Activated B cell treated with CpG ODN at 0.5 μM for 24 hours (primary cell): ENCODE data around the gene SCYGR4. TPM values are rescaled to one million over a fixed set of nuclear protein-coding genes. Genes with fewer than 3 reads are reported as not detected.

ENCODE experiments used
- ATAC-seq: fragments of 200-7000 bp; cut with Tn5 transposase; one replicate; pipeline ENCODE4 v1.10.0; 2021; ENCODE audit warnings: low read depth, mild to moderate bottlenecking, moderate library complexity
- CTCF ChIA-PET: fragments of 350-600 bp; sonication (Branson Sonifier 250); formaldehyde crosslinking; loops from one replicate; lab custom pipeline; 2021; ENCODE audit warnings: antibody characterized with exemption; lab: Charles Lee
- POLR2A ChIA-PET: fragments of 350-600 bp; sonication (Branson Sonifier 250); formaldehyde crosslinking; loops from one replicate; lab custom pipeline; 2021; ENCODE audit warnings: antibody characterized with exemption; lab: Charles Lee
- DNase-seq: peaks from one replicate; pipeline ENCODE4 v3.0.0; 2022
- H3K27ac Mint-ChIP-seq: one replicate; pipeline ENCODE4 v1.8.0; 2020; ENCODE audit warnings: mixed read lengths
- H3K27me3 Mint-ChIP-seq: one replicate; pipeline ENCODE4 v1.8.0; 2021; ENCODE audit warnings: mixed read lengths
- H3K36me3 Mint-ChIP-seq: one replicate; pipeline ENCODE4 v1.8.0; 2021; ENCODE audit warnings: low read depth, mixed read lengths
- H3K4me1 Mint-ChIP-seq: one replicate; pipeline ENCODE4 v1.8.0; 2021; ENCODE audit warnings: mixed read lengths
- H3K4me3 Mint-ChIP-seq: one replicate; pipeline ENCODE4 v1.8.0; 2020; ENCODE audit warnings: mild to moderate bottlenecking, mixed read lengths
- H3K9me3 Mint-ChIP-seq: one replicate; pipeline ENCODE4 v1.8.0; 2020; ENCODE audit warnings: mixed read lengths
- intact Hi-C: fragments of 100-400 bp; cut with micrococcal nuclease; formaldehyde crosslinking; loops from one replicate; pipeline ENCODE4 v1.15.1; 2024
- total RNA-seq: library from RNA; stranded (reverse); gene quantifications from 2 replicates; pipeline ENCODE4 v1.2.3, GENCODE V29; 2022
- TF ChIP-seq, protein P1 (sequence below): fragments of 200-600 bp; IDR thresholded peaks from one replicate; pipeline ENCODE4 v1.8.0; 2022; ENCODE audit warnings: antibody characterized with exemption, mild to moderate bottlenecking

Gene SCYGR4
- total RNA-seq, 1 donor from 2014 or later = not detected

DNA sequence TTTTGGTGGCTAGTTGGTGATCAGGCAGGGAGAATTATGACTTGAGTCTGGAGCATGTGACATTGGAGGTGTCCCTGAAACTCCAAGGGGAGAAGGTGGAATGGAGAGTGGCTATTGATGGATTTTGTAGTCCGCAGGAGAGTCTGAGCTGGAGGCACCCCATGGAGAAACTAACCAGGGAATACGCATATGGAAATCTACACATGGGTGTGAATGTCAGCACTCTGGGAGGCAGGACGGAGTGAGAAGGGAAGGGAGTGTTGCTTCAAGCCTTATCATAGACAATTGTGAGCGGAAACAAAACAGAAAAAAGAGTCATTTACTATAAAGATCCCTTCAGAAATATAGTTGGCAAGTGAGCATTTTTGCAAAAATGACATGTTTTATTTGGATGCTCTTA lies 667 bp upstream of the SCYGR4 start:
- Mint-ChIP-seq H3K9me3 (peaks cover 2% of the 10 kb centered on the region), H3K27me3 (peaks cover 5% of the 10 kb centered on the region), H3K4me3 (no peak overlapping the region), H3K4me1 (no peaks in the 10 kb centered on the region), H3K27ac (no peak overlapping the region), H3K36me3 (no peaks in the 10 kb centered on the region)
- DNase-seq (no peak), ATAC-seq (no peak)
- intact Hi-C loops = no loop called here
- ChIA-PET POLR2A (no interaction called here), CTCF (no interaction called here)
- TF ChIP-seq, protein P1, sequence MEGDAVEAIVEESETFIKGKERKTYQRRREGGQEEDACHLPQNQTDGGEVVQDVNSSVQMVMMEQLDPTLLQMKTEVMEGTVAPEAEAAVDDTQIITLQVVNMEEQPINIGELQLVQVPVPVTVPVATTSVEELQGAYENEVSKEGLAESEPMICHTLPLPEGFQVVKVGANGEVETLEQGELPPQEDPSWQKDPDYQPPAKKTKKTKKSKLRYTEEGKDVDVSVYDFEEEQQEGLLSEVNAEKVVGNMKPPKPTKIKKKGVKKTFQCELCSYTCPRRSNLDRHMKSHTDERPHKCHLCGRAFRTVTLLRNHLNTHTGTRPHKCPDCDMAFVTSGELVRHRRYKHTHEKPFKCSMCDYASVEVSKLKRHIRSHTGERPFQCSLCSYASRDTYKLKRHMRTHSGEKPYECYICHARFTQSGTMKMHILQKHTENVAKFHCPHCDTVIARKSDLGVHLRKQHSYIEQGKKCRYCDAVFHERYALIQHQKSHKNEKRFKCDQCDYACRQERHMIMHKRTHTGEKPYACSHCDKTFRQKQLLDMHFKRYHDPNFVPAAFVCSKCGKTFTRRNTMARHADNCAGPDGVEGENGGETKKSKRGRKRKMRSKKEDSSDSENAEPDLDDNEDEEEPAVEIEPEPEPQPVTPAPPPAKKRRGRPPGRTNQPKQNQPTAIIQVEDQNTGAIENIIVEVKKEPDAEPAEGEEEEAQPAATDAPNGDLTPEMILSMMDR = no peak

DNA sequence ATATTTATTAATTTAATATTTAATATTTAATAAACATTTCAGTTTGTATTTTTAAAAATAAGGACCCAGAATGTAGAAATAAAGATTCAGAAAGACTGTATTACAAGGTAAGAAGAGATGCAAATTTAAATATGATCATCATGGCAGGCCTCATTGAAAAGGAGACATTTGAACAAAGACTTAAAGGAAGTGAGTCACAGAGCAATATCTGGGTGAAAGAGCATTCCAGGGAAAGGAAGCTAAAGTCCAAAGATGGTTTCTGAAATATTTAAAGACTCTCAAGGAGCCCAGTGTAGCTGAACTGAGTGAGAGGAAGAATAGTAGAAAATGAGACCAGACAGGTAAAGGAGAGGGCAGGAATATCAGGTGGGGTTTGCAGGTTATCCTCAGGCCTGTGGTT lies 5.9 kb downstream of the SCYGR4 start:
- TF ChIP-seq, protein P1 = no peak
- ATAC-seq = no peak
- no peak for DNase-seq
- intact Hi-C loops = no loop called here
- H3K4me3 Mint-ChIP-seq = no peak overlapping the region
- no peaks in the 10 kb centered on the region for H3K36me3 Mint-ChIP-seq
- H3K27ac Mint-ChIP-seq = no peak overlapping the region
- H3K27me3 Mint-ChIP-seq = peaks cover 4% of the 10 kb centered on the region
- ChIA-PET CTCF (no interaction called here), POLR2A (no interaction called here)
- peaks cover 2% of the 10 kb centered on the region for H3K9me3 Mint-ChIP-seq
- H3K4me1 Mint-ChIP-seq = no peaks in the 10 kb centered on the region

DNA sequence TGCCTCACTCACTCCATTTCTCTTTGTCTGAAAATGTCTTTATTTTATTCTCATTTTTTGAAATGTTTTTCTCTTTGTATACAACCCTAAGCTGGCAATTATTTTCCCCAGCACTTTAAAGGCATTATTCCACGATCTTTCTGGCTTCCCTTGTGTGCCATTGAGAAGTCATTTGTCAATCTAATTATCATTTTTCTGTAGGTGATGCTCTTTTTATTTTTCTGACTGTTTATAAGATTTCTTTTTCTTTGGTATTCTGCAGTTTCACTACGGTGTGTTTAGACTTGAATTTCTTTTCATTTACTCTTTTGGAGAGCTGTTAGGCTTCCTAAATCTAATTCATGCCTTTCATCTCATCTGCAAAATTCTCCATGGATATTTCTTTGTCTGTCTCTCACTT lies 8.1 kb downstream of the SCYGR4 start:
- peaks cover 2% of the 10 kb centered on the region for H3K9me3 Mint-ChIP-seq
- ATAC-seq = no peak
- intact Hi-C loops = no loop called here
- no peak for DNase-seq
- H3K4me1 Mint-ChIP-seq = no peaks in the 10 kb centered on the region
- H3K4me3 Mint-ChIP-seq = no peak overlapping the region
- POLR2A ChIA-PET = no interaction called here
- TF ChIP-seq, protein P1 = no peak
- H3K36me3 Mint-ChIP-seq = no peaks in the 10 kb centered on the region
- no peak overlapping the region for H3K27ac Mint-ChIP-seq
- CTCF ChIA-PET = no interaction called here
- peaks cover 12% of the 10 kb centered on the region for H3K27me3 Mint-ChIP-seq

DNA sequence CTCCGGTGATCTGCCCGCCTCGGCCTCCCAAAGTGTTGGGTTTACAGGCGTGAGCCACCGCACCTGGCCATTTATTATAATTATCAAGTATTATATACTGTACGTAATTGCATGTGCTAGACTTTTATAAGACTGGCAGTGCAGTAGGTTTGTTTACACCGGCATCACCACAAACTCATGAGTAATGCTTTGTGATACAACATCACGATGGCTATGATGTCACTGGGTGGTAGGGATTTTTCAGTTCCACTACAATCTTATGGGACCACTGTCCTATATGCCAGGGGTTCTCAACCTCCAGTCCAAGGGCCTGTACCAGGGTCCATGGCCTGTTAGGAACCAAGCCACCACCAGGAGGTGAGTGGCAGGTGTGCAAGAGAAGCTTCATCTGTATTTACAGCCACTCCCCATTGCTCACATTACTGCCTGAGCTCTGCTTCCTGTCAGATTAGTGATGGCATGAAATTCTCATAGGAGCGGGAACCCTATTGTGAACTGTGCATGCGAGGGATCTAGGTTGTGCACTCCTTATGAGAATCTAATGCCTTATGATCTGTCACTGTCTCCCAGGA lies 9.4 kb downstream of the SCYGR4 start:
- DNase-seq (no peak), ATAC-seq (no peak)
- Mint-ChIP-seq H3K9me3 (peaks cover under 1% of the 10 kb centered on the region), H3K27me3 (peaks cover 12% of the 10 kb centered on the region), H3K4me1 (no peaks in the 10 kb centered on the region), H3K4me3 (no peak overlapping the region), H3K27ac (no peak overlapping the region), H3K36me3 (no peaks in the 10 kb centered on the region)
- ChIA-PET CTCF (no interaction called here), POLR2A (no interaction called here)
- TF ChIP-seq, protein P1 = no peak
- intact Hi-C loops = no loop called here

DNA sequence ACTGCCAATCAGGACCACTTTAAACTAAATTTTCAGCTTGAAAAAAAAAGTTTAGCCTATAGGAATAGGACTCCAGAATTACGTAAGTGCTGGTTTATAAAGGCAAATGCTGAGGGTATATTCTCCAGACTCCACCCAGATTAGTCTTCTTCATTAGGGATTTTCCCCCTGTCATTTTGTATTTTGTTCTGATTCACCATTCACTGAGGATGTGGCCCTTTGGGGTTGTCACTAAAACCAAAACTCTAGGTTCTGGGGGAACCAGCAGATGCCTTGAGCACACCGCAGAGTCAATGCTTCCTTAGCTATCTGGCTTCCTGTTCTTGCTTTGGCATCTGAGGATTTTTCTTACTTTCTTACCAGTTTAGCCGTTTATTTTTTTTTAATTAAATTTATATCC lies 10.5 kb downstream of the SCYGR4 start:
- CTCF ChIA-PET = interaction anchor here (1.2 kb wide), 1 partner anchor 30 kb away, joined by 3 read pairs; no protein-coding TSS in a partner anchor
- TF ChIP-seq, protein P1 = no peak
- Mint-ChIP-seq H3K27ac (no peak overlapping the region), H3K27me3 (peaks cover 12% of the 10 kb centered on the region), H3K4me3 (no peak overlapping the region), H3K9me3 (no peaks in the 10 kb centered on the region), H3K4me1 (no peaks in the 10 kb centered on the region), H3K36me3 (no peaks in the 10 kb centered on the region)
- peak; percentile 50 for ATAC-seq
- intact Hi-C loops = no loop called here
- POLR2A ChIA-PET = no interaction called here
- no peak for DNase-seq
